Smooth muscle cell (in vitro differentiated cells): ENCODE data around the gene APOM. TPM values are rescaled to one million over a fixed set of nuclear protein-coding genes. Genes with fewer than 3 reads are reported as not detected.

ENCODE experiments used
- DNase-seq: peaks from one replicate; lab custom pipeline; 2025; ENCODE audit not compliant: unreplicated experiment; lab: John Stamatoyannopoulos, UW
- H2AFZ ChIP-seq: fragments of 200-600 bp; sonication (generic); 2 replicates; pipeline ENCODE4 v1.6.0; 2016; ENCODE audit warnings: antibody characterized with exemption, low read depth, mild to moderate bottlenecking
- H3F3A ChIP-seq: fragments of 200-600 bp; sonication (generic); 2 replicates; pipeline ENCODE4 v1.6.0; 2017; ENCODE audit warnings: antibody characterized with exemption, low read depth
- H3K27ac ChIP-seq: fragments of 200-600 bp; sonication (generic); 2 replicates; pipeline ENCODE4 v1.5.1; 2016; ENCODE audit warnings: low read depth, mild to moderate bottlenecking
- H3K27me3 ChIP-seq: fragments of 200-600 bp; sonication (generic); 2 replicates; pipeline ENCODE4 v1.6.1; 2016; ENCODE audit warnings: low read depth, mild to moderate bottlenecking
- H3K36me3 ChIP-seq: fragments of 200-600 bp; sonication (generic); 2 replicates; pipeline ENCODE4 v1.5.1; 2016; ENCODE audit warnings: low read depth
- H3K4me1 ChIP-seq: fragments of 200-600 bp; sonication (generic); 2 replicates; pipeline ENCODE4 v1.5.1; 2016; ENCODE audit warnings: low read depth
- H3K4me2 ChIP-seq: fragments of 200-600 bp; sonication (generic); 2 replicates; pipeline ENCODE4 v1.6.0; 2016; ENCODE audit warnings: mild to moderate bottlenecking
- H3K4me3 ChIP-seq: fragments of 200-600 bp; sonication (generic); 2 replicates; pipeline ENCODE4 v1.5.1; 2016; ENCODE audit warnings: mild to moderate bottlenecking
- H3K79me2 ChIP-seq: fragments of 200-600 bp; sonication (generic); 2 replicates; pipeline ENCODE4 v1.6.0; 2016; ENCODE audit warnings: low read depth, mild to moderate bottlenecking
- H3K9ac ChIP-seq: fragments of 200-600 bp; sonication (generic); 2 replicates; pipeline ENCODE4 v1.6.0; 2016; ENCODE audit warnings: low read depth
- H3K9me3 ChIP-seq: fragments of 200-600 bp; sonication (generic); replicated peaks from 2 replicates; pipeline ENCODE4 v1.5.1; 2016; ENCODE audit warnings: low read depth
- H4K20me1 ChIP-seq: fragments of 200-600 bp; sonication (generic); 2 replicates; pipeline ENCODE4 v1.6.0; 2016; ENCODE audit warnings: low read depth
- WGBS: methylation state at CpG from one replicate; pipeline ENCODE4 v1.1.7; 2016; ENCODE audit warnings: low lambda C conversion rate; 5-methylcytosine and 5-hydroxymethylcytosine counted together
- polyA plus RNA-seq: library from polyadenylated mRNA; unstranded; fragments of >200 nt; fragmentation: Nextera tagmentation; extraction: Ambion mirVana; gene quantifications from 2 replicates; pipeline ENCODE4 v1.2.1, GENCODE V29; 2016
- total RNA-seq: library from RNA; depleted of rRNA; stranded (reverse); fragments of >200 nt; gene quantifications from 2 replicates; pipeline ENCODE4 v1.2.3, GENCODE V29; 2014
- TF ChIP-seq, protein P1 (sequence below): fragments of 200-600 bp; sonication (generic); IDR thresholded peaks from 2 replicates; pipeline ENCODE4 v1.5.1; 2017; ENCODE audit warnings: borderline replicate concordance, mild to moderate bottlenecking, antibody characterized with exemption; ENCODE audit not compliant: insufficient read depth, poor library complexity, severe bottlenecking

The APOM gene
- total and polyA plus RNA-seq, 2 experiments from 2014 or later = 2.3 to 2.7 TPM

DNA sequence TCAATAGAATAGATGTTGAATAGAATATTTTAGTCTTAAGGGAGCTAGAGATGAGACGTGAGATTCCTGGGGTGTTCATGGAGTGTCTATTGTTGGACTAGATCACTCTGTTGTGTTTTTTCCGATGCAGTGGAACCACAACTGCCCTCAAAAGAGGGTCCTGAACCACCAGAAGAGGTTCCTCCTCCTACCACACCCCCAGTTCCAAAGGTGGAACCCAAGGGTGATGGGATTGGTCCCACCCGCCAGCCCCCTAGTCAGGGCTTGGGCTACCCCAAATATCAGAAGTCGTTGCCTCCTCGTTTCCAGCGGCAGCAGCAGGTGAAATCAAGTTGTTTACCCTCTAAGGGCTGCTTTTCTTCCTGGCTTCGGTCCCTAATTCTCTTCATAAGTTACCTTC lies 26.7 kb upstream of the APOM start:
- Histone ChIP-seq H3K9ac (no peak overlapping the region), H3K79me2 (peaks cover 46% of the 10 kb centered on the region), H3K27me3 (no peaks in the 10 kb centered on the region), H3F3A (peaks cover 45% of the 10 kb centered on the region), H3K4me3 (no peak overlapping the region), H2AFZ (no peak overlapping the region), H3K4me2 (no peak overlapping the region), H4K20me1 (peaks cover 88% of the 10 kb centered on the region), H3K4me1 (no peaks in the 10 kb centered on the region), H3K9me3 (no peaks in the 10 kb centered on the region), H3K36me3 (peaks cover 29% of the 10 kb centered on the region), H3K27ac (no peak overlapping the region)
- DNase-seq = no peak
- WGBS = 97% methylated on average over 7 of the region's 7 CpGs
- TF ChIP-seq, protein P1, sequence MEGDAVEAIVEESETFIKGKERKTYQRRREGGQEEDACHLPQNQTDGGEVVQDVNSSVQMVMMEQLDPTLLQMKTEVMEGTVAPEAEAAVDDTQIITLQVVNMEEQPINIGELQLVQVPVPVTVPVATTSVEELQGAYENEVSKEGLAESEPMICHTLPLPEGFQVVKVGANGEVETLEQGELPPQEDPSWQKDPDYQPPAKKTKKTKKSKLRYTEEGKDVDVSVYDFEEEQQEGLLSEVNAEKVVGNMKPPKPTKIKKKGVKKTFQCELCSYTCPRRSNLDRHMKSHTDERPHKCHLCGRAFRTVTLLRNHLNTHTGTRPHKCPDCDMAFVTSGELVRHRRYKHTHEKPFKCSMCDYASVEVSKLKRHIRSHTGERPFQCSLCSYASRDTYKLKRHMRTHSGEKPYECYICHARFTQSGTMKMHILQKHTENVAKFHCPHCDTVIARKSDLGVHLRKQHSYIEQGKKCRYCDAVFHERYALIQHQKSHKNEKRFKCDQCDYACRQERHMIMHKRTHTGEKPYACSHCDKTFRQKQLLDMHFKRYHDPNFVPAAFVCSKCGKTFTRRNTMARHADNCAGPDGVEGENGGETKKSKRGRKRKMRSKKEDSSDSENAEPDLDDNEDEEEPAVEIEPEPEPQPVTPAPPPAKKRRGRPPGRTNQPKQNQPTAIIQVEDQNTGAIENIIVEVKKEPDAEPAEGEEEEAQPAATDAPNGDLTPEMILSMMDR = no peak

DNA sequence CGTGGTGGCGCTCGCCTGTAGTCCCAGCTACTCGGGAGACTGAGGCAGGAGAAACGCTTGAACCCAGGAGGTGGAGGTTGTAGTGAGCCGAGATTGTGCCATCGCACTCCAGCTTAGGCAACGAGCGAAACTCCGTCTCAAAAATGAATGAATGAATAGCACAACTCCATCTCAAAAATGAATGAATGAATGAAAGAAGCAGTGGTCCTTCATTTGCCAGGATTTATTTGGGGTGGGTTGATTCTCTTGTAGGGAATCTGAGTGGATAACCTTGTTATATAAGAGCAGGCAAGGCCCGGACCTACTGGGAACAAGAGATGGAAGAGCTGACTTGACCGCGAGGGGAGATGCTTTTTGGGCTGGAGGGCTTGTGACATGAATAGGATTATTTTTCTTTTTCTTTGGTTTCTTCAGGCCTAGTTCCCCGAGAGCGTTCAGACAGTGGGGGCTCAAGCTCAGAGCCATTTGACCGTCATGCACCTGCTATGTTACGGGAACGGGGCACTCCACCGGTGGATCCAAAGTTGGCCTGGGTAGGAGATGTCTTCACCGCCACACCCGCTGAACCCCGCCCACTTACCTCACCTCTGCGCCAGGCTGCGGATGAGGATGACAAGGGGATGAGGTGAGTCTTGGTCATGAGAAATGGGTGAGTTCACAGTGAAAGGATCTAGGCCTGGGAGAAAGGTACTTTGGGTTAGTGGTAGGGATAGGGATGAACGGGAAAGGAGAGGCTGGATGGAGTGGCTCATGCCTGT lies 25.3 kb upstream of the APOM start:
- H4K20me1 ChIP-seq = peaks cover 87% of the 10 kb centered on the region
- H3K27ac ChIP-seq = no peak overlapping the region
- no peaks in the 10 kb centered on the region for H3K4me1 ChIP-seq
- no peaks in the 10 kb centered on the region for H3K9me3 ChIP-seq
- H2AFZ ChIP-seq = no peak overlapping the region
- H3F3A ChIP-seq = peaks cover 53% of the 10 kb centered on the region
- H3K79me2 ChIP-seq = peaks cover 33% of the 10 kb centered on the region
- H3K4me3 ChIP-seq = no peak overlapping the region
- TF ChIP-seq, protein P1 = no peak
- no peak for DNase-seq
- H3K36me3 ChIP-seq = peaks cover 28% of the 10 kb centered on the region
- H3K27me3 ChIP-seq = no peaks in the 10 kb centered on the region
- H3K4me2 ChIP-seq = no peak overlapping the region
- WGBS = 99% methylated on average over 25 of the region's 25 CpGs
- H3K9ac ChIP-seq = no peak overlapping the region

DNA sequence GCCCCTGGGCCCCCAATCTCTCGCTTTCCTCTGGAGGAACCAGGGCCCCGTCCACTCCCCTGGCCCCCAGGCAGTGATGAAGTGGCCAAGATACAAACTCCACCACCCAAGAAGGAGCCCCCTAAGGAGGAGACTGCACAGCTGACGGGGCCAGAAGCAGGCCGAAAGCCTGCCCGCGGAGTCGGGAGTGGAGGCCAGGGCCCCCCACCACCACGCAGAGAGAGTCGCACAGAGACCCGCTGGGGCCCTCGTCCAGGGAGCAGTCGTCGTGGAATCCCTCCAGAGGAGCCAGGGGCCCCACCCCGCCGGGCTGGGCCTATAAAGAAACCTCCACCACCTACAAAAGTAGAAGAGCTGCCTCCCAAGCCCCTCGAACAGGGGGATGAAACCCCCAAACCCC lies 24.5 kb upstream of the APOM start:
- WGBS = 95% methylated on average over 16 of the region's 16 CpGs
- Histone ChIP-seq H3K79me2 (peaks cover 26% of the 10 kb centered on the region), H3K4me3 (no peak overlapping the region), H3K27ac (no peak overlapping the region), H2AFZ (no peak overlapping the region), H3K36me3 (peaks cover 31% of the 10 kb centered on the region), H3F3A (peaks cover 62% of the 10 kb centered on the region), H3K9me3 (no peaks in the 10 kb centered on the region), H3K4me2 (no peak overlapping the region), H3K4me1 (no peaks in the 10 kb centered on the region), H3K9ac (no peak overlapping the region), H4K20me1 (peaks cover 78% of the 10 kb centered on the region), H3K27me3 (no peaks in the 10 kb centered on the region)
- no peak for DNase-seq
- TF ChIP-seq, protein P1 = no peak
